Endodermal cell (in vitro differentiated cells): Measurements from ENCODE around the gene SLC7A14. TPM values are rescaled to one million over a fixed set of nuclear protein-coding genes. Genes with fewer than 3 reads are reported as not detected.

Source experiments
- DNase-seq: peaks from one replicate; pipeline ENCODE4 v3.0.0-alpha.2; 2017
- H3K27ac ChIP-seq: 2 replicates; pipeline ENCODE4 v1.5.1; 2013; ENCODE audit warnings: mild to moderate bottlenecking, low read depth, low read length, moderate library complexity
- H3K27me3 ChIP-seq: 2 replicates; pipeline ENCODE4 v1.6.1; 2013; ENCODE audit warnings: mild to moderate bottlenecking, low read length, moderate library complexity; ENCODE audit not compliant: insufficient read depth, control insufficient read depth, poor library complexity, severe bottlenecking
- H3K36me3 ChIP-seq: 2 replicates; pipeline ENCODE4 v1.7.0; 2013; ENCODE audit warnings: mild to moderate bottlenecking, low read length, moderate library complexity; ENCODE audit not compliant: control insufficient read depth, insufficient read depth
- H3K4me1 ChIP-seq: one replicate; pipeline ENCODE4 v1.7.0; 2013; ENCODE audit warnings: low read length; ENCODE audit not compliant: control insufficient read depth, insufficient read depth
- H3K4me3 ChIP-seq: 2 replicates; pipeline ENCODE4 v1.5.1; 2013; ENCODE audit warnings: mild to moderate bottlenecking, low read length, moderate library complexity
- H3K9ac ChIP-seq: 2 replicates; pipeline ENCODE4 v1.6.1; 2013; ENCODE audit warnings: mild to moderate bottlenecking, low read length, moderate library complexity; ENCODE audit not compliant: poor library complexity, severe bottlenecking; ENCODE audit errors: extremely low read depth
- H3K9me3 ChIP-seq: 2 replicates; pipeline ENCODE4 v1.6.1; 2013; ENCODE audit warnings: mild to moderate bottlenecking, low read length, moderate library complexity; ENCODE audit not compliant: control insufficient read depth
- H3K27ac Mint-ChIP-seq: 2 replicates; pipeline ENCODE4 v1.8.0; 2020; ENCODE audit warnings: mixed read lengths
- H3K27me3 Mint-ChIP-seq: 2 replicates; pipeline ENCODE4 v1.8.0; 2021; ENCODE audit warnings: mild to moderate bottlenecking, mixed read lengths; ENCODE audit not compliant: insufficient read depth
- H3K36me3 Mint-ChIP-seq: 2 replicates; pipeline ENCODE4 v1.8.0; 2020; ENCODE audit warnings: low read depth, mixed read lengths
- H3K4me1 Mint-ChIP-seq: 2 replicates; pipeline ENCODE4 v1.8.0; 2020; ENCODE audit warnings: mixed read lengths
- H3K4me3 Mint-ChIP-seq: 2 replicates; pipeline ENCODE4 v1.8.0; 2020; ENCODE audit warnings: mild to moderate bottlenecking, moderate library complexity, mixed read lengths
- H3K9me3 Mint-ChIP-seq: 2 replicates; pipeline ENCODE4 v1.8.0; 2020; ENCODE audit warnings: mild to moderate bottlenecking, mixed read lengths
- CTCF ChIP-seq: fragments of 200-600 bp; sonication (generic); conservative IDR thresholded peaks from 2 replicates; pipeline ENCODE4 v1.5.0; 2021; ENCODE audit warnings: antibody characterized with exemption, mild to moderate bottlenecking
- WGBS, 2 experiments: methylation state at CpG; one replicate each; pipeline versions ENCODE4 v1.1.5 to v1.1.7; 2013; ENCODE audit warnings: missing lambda C conversion rate in 2 of 2, mixed read lengths in 1 of 2; ENCODE audit not compliant: insufficient coverage in 1 of 2, insufficient read length in 1 of 2; 5-methylcytosine and 5-hydroxymethylcytosine counted together
- total RNA-seq, 2 donors: library from RNA; stranded (reverse); fragmentation: NEBNext Ultra II Directional in 1 of 2; extraction: Animal tissue kit (Norgen Biotek cat#: 25700) in 1 of 2; gene quantifications; 2 replicates in 1 of 2; 3 replicates in 1 of 2; pipeline ENCODE4 v1.2.1, GENCODE V29; 2021

Gene SLC7A14
- total RNA-seq, 2 donors from 2014 or later: 0.29 to 0.42 TPM

GRCh38 chr3:170566413-170566812 is 19.5 kb downstream of the SLC7A14 start:
- H3K4me1 ChIP-seq: no peaks in the 10 kb centered on the region
- H3K4me1 Mint-ChIP-seq: no peaks in the 10 kb centered on the region
- no peak overlapping the region for H3K27ac Mint-ChIP-seq
- H3K9me3 ChIP-seq: no peaks in the 10 kb centered on the region
- no peaks in the 10 kb centered on the region for H3K27me3 ChIP-seq
- WGBS, 2 experiments: 93 to 100% methylated on average over 2 of the region's 2 CpGs
- no peaks in the 10 kb centered on the region for H3K36me3 Mint-ChIP-seq
- no peaks in the 10 kb centered on the region for H3K36me3 ChIP-seq
- peaks cover 8% of the 10 kb centered on the region for H3K9me3 Mint-ChIP-seq
- H3K4me3 Mint-ChIP-seq: no peak overlapping the region
- DNase-seq: no peak
- H3K27ac ChIP-seq: no peak overlapping the region
- H3K9ac ChIP-seq: no peak overlapping the region
- TF ChIP-seq CTCF: no peak
- no peaks in the 10 kb centered on the region for H3K27me3 Mint-ChIP-seq
- H3K4me3 ChIP-seq: no peak overlapping the region

- no peaks in the 10 kb centered on the region for H3K4me1 ChIP-seq
- Mint-ChIP-seq H3K36me3 (no peaks in the 10 kb centered on the region), H3K4me3 (no peak overlapping the region), H3K27ac (no peak overlapping the region), H3K4me1 (no peaks in the 10 kb centered on the region), H3K9me3 (peaks cover 8% of the 10 kb centered on the region), H3K27me3 (no peaks in the 10 kb centered on the region)
- H3K36me3 ChIP-seq: no peaks in the 10 kb centered on the region
- 98% methylated on average over 2 of the region's 2 CpGs; no CpG with 5 or more reads in 1 of the 2 experiments for WGBS, 2 experiments
- H3K27me3 ChIP-seq: no peaks in the 10 kb centered on the region
- H3K9ac ChIP-seq: no peak overlapping the region
- no peak overlapping the region for H3K27ac ChIP-seq
- no peak overlapping the region for H3K4me3 ChIP-seq
- H3K9me3 ChIP-seq: no peaks in the 10 kb centered on the region
- TF ChIP-seq CTCF: no peak
- no peak for DNase-seq
Observed at GRCh38 chr3:170565495-170565894, 20.4 kb downstream of the SLC7A14 start.

GRCh38 chr3:170564664-170565063 is 21.2 kb downstream of the SLC7A14 start:
- Mint-ChIP-seq H3K36me3 (no peaks in the 10 kb centered on the region), H3K4me3 (no peak overlapping the region), H3K4me1 (no peaks in the 10 kb centered on the region), H3K27ac (no peak overlapping the region), H3K27me3 (no peaks in the 10 kb centered on the region), H3K9me3 (peaks cover 8% of the 10 kb centered on the region)
- no peak for DNase-seq
- Histone ChIP-seq H3K4me3 (no peak overlapping the region), H3K36me3 (no peaks in the 10 kb centered on the region), H3K4me1 (no peaks in the 10 kb centered on the region), H3K27ac (no peak overlapping the region), H3K9me3 (no peaks in the 10 kb centered on the region), H3K27me3 (peaks cover 5% of the 10 kb centered on the region), H3K9ac (no peak overlapping the region)
- 89% methylated on average over 1 to 2 of the region's 2 CpGs for WGBS, 2 experiments
- TF ChIP-seq CTCF: no peak
